Gastroesophageal sphincter (tissue), 3 donors: Measurements from ENCODE around the gene SLC5A11.

Experiments
- CTCF ChIP-seq, 4 experiments: fragments of 200-600 bp in 2 of 4; fragments of 450-650 bp in 2 of 4; sonication (generic) in 1 of 4; IDR thresholded peaks; one replicate each; pipeline ENCODE4 v1.5.1; 2017 to 2019; ENCODE audit warnings: antibody characterized with exemption in 4 of 4, mild to moderate bottlenecking in 2 of 4, moderate library complexity in 2 of 4
- EP300 ChIP-seq: sonication (generic); formaldehyde crosslinking; IDR thresholded peaks from one replicate; pipeline ENCODE4 v1.6.1; 2017; ENCODE audit warnings: antibody characterized with exemption, mild to moderate bottlenecking
- POLR2A ChIP-seq, 2 donors: fragments of 450-650 bp; IDR thresholded peaks; one replicate each; pipeline ENCODE4 v1.6.1; 2017; ENCODE audit warnings: antibody characterized with exemption in 2 of 2, mild to moderate bottlenecking in 2 of 2, moderate library complexity in 1 of 2
- POLR2AphosphoS5 ChIP-seq: sonication (generic); formaldehyde crosslinking; IDR thresholded peaks from one replicate; pipeline ENCODE4 v1.6.1; 2017; ENCODE audit warnings: antibody characterized with exemption

DNA sequence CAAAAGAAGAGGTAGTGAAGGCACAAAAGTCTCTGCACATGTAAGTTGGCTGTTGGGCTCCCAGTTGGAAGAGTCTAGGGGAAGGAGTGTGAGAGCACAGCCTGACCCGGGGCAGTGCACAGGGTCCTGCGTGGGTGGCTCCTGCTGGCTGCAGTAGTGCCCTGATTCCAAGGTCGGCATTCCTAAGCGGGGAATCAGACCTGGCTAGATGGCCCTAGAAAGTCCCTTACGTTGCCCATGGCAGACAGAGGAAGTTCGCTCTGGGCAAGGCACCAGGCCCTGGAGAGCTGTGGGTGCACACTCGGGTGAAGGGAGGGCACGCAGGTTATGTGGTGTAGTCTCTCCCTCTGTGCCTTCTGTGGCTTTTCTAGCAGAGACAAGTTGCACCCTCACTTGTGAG is 22.8 kb upstream of the SLC5A11 start:
- TF ChIP-seq CTCF (IDR thresholded peaks at IDR 0.05) (no peak), POLR2AphosphoS5 (no peak), POLR2A (IDR thresholded peaks at IDR 0.05) (no peak), EP300 (no peak)
